Lung (tissue), 12 donors: ENCODE data around the gene ITGB1BP2. TPM values are rescaled to one million over a fixed set of nuclear protein-coding genes. Genes with fewer than 3 reads are reported as not detected.
A peak's percentile ranks its signal among the peaks of the same experiment; 100 is the strongest.

Source experiments
- ATAC-seq: fragments of 200-7000 bp; cut with Tn5 transposase; one replicate; pipeline ENCODE4 v1.9.1; 2020; ENCODE audit warnings: moderate number of reproducible peaks; ENCODE audit not compliant: insufficient read depth, low FRiP score
- DNase-seq, 3 donors: peaks; one replicate each; pipeline ENCODE4 v3.0.0-alpha.2; 2013 to 2017
- H3K27ac ChIP-seq, 2 donors: one replicate each; pipeline ENCODE4 v1.5.1; 2013; ENCODE audit warnings: mild to moderate bottlenecking in 2 of 2, moderate library complexity in 2 of 2, control low read depth in 1 of 2, inconsistent platforms in 1 of 2, low read depth in 1 of 2, low read length in 1 of 2
- H3K27me3 ChIP-seq, 3 donors: one replicate each; pipeline ENCODE4 v1.5.1; 2013; ENCODE audit warnings: low read length in 2 of 3; ENCODE audit not compliant: control insufficient read depth in 3 of 3, insufficient read depth in 3 of 3
- H3K36me3 ChIP-seq, 4 donors: one replicate each; pipeline ENCODE4 v1.5.1; 2013; ENCODE audit warnings: low read length in 4 of 4, mild to moderate bottlenecking in 1 of 4, moderate library complexity in 1 of 4; ENCODE audit not compliant: control insufficient read depth in 4 of 4, insufficient read depth in 4 of 4
- H3K4me1 ChIP-seq, 5 donors: one replicate each; pipeline ENCODE4 v1.5.1; 2013; ENCODE audit warnings: low read length in 5 of 5, mild to moderate bottlenecking in 2 of 5, moderate library complexity in 1 of 5; ENCODE audit not compliant: control insufficient read depth in 5 of 5, insufficient read depth in 5 of 5
- H3K4me3 ChIP-seq: one replicate; pipeline ENCODE4 v1.5.1; 2013; ENCODE audit warnings: mild to moderate bottlenecking, control low read depth, moderate library complexity
- H3K9ac ChIP-seq, 2 donors: one replicate each; pipeline ENCODE4 v1.5.1; 2013; ENCODE audit warnings: low read length in 2 of 2, control low read depth in 1 of 2; ENCODE audit not compliant: insufficient read depth in 1 of 2
- H3K9me3 ChIP-seq, 4 donors: one replicate each; pipeline ENCODE4 v1.5.1; 2013; ENCODE audit warnings: low read length in 3 of 4, mild to moderate bottlenecking in 1 of 4, moderate library complexity in 1 of 4; ENCODE audit not compliant: control insufficient read depth in 4 of 4, insufficient read depth in 3 of 4
- whole genome bisulfite sequencing, 2 donors: extraction: QIAGEN DNeasy Blood & Tissue Kit; methylation state at CpG; one replicate each; pipeline ENCODE4 v1.1.7; 2013; 5-methylcytosine and 5-hydroxymethylcytosine counted together
- polyA plus RNA-seq, 2 donors: library from polyadenylated mRNA; stranded (reverse); fragments of 200-250 nt; gene quantifications; one replicate each; pipeline ENCODE4 v1.2.1, GENCODE V29; 2013
- total RNA-seq, 2 donors: library from RNA; depleted of rRNA in 1 of 2; stranded (reverse); fragments of >200 nt in 1 of 2; gene quantifications; one replicate each; pipeline ENCODE4 v1.2.1, GENCODE V29; 2014 to 2021
- TF ChIP-seq, protein P1 (sequence below): IDR thresholded peaks from 2 replicates; pipeline ENCODE4 v1.5.1; 2012; ENCODE audit warnings: mild to moderate bottlenecking; ENCODE audit errors: control extremely low read depth, extremely low read depth
- donor health status: control.
- donor health status: control.
- donor health status: Bipolar disorder and iron deficiency.
- donor health status: healthy.
- donor health status: DM: yes; HTN: yes; CAD: no.

Gene ITGB1BP2
- total and polyA plus RNA-seq, 4 donors = 0.79 to 3.5 (median 1.8) TPM

DNA sequence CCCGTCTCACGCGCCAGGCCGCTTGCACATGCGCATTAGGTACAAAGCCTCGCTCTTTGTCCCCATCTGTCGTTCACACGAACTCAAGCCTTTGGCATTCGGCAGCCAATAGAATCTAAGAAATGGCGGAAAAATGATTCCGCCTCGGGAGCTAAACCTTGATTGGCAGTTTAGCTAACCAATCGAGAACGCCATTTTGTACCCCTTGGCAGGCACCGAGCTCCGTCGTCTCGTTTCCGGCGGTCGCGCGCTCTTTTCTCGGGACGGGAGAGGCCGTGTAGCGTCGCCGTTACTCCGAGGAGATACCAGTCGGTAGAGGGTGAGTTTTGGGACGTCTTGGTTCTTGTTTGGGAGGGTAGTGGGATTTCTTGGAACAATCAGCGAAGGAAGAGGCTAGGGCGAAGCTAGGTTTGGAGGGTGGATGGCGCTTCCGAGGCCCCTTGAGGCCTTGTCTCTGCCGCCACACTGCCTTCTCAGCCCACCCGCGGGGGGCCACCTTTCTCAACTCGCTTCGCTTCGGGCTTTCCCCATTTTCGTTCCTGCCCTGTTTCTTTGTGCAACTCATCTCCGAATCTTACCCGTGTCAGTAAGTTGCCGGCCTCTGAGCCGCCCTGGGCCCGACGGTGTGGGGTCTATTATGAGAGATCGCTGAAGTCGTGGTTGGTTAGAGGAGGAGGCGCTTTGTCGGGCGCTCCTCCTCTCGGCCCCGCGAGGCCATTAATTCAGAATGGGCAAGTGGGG, 18.0 kb upstream of the ITGB1BP2 start, which contains the start of gene NONO:
Gene NONO (plus strand): TSS at position 233 of the 741 bp plus-strand sequence. CDS start 7,003 bp downstream, outside the sequence.
- WGBS, 2 donors = 1 to 33% methylated on average over 52 to 57 of the region's 57 CpGs

DNA sequence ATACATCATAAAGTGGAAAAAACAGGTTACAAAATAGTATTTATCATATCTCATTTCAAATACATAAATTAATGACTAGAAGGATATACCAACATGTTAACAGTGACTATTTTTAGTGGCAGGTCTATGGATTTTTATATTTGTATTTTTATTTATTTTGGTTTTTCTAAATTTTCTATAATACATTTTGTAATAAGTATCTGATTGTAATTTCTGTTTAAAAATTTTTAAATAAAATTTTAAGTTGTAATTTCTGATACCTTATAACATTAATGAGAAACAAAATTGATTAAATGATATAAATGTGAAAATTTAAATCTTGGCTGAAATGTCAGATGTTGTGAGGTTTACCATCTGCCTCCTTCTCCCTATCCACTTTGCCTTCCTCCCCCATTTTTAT, 15.6 kb upstream of the ITGB1BP2 start:
- H3K4me3 ChIP-seq = no peak overlapping the region
- H3K9ac ChIP-seq = peak overlapping the region in 1 of 2 donors; percentile 28
- TF ChIP-seq, protein P1, sequence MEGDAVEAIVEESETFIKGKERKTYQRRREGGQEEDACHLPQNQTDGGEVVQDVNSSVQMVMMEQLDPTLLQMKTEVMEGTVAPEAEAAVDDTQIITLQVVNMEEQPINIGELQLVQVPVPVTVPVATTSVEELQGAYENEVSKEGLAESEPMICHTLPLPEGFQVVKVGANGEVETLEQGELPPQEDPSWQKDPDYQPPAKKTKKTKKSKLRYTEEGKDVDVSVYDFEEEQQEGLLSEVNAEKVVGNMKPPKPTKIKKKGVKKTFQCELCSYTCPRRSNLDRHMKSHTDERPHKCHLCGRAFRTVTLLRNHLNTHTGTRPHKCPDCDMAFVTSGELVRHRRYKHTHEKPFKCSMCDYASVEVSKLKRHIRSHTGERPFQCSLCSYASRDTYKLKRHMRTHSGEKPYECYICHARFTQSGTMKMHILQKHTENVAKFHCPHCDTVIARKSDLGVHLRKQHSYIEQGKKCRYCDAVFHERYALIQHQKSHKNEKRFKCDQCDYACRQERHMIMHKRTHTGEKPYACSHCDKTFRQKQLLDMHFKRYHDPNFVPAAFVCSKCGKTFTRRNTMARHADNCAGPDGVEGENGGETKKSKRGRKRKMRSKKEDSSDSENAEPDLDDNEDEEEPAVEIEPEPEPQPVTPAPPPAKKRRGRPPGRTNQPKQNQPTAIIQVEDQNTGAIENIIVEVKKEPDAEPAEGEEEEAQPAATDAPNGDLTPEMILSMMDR = no peak
- peaks cover 0 to 6% (median 3%) of the 10 kb centered on the region in 4 donors for H3K36me3 ChIP-seq
- ATAC-seq (no peak), DNase-seq (no peak)
- H3K4me1 ChIP-seq = peaks cover 0 to 13% (median 0%) of the 10 kb centered on the region in 5 donors
- H3K27ac ChIP-seq = no peak overlapping the region
- H3K27me3 ChIP-seq = no peaks in the 10 kb centered on the region
- H3K9me3 ChIP-seq = peaks cover 0 to 4% (median under 1%) of the 10 kb centered on the region in 4 donors

More for the DNA sequence above, 18.0 kb upstream of the ITGB1BP2 start, which contains the start of gene NONO:
- H3K27ac ChIP-seq = peak within 1 kb of the TSS; percentile 95 to 98
- no peaks in the 10 kb centered on the region for H3K27me3 ChIP-seq
- H3K4me3 ChIP-seq = peak within 1 kb of the TSS; percentile 38
- peaks cover 0 to 13% (median 0%) of the 10 kb centered on the region in 5 donors for H3K4me1 ChIP-seq
- TF ChIP-seq, protein P1 = no peak
- H3K9me3 ChIP-seq = peaks cover 0 to 6% (median under 1%) of the 10 kb centered on the region in 4 donors
- peak; percentile 94 to 99 (median 99) for DNase-seq
- H3K9ac ChIP-seq = peak within 1 kb of the TSS; percentile 95 to 96
- peak; percentile 90 for ATAC-seq
- peaks cover 0 to 3% (median under 1%) of the 10 kb centered on the region in 4 donors for H3K36me3 ChIP-seq

DNA sequence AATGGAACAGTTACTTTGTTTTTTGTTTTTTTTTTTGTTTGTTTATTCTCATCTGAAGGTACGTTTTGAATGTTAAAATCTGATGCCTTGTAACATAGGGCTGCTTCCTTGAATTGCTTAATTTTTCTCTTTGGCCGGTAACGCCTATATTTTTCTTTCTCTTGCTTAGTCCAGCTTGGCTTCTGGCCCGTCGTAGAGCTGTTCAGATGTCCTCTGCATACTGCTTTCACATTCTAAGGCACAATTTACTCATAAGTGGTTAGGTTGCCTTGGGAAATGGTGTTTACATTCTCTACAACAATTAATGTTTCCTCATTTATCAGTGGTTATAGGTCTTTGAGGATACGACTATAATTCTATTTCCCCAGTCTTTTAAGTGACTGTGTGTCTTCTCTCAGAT, 10.2 kb upstream of the ITGB1BP2 start:
- 57 to 58% methylated on average over 6 of the region's 6 CpGs for WGBS, 2 donors

More for the DNA sequence above, 10.2 kb upstream of the ITGB1BP2 start:
- Histone ChIP-seq H3K36me3 (peaks cover 13 to 21% (median 15%) of the 10 kb centered on the region in 4 donors), H3K4me1 (peaks cover 0 to 4% (median 0%) of the 10 kb centered on the region in 5 donors), H3K9me3 (peaks cover 0 to 2% (median 0%) of the 10 kb centered on the region in 4 donors), H3K27ac (no peak overlapping the region), H3K4me3 (no peak overlapping the region), H3K9ac (no peak overlapping the region), H3K27me3 (no peaks in the 10 kb centered on the region)
- DNase-seq (no peak), ATAC-seq (no peak)
- TF ChIP-seq, protein P1 = no peak
